ENCODE measurements around the gene UQCC5.

UQCC5 gene

DNA sequence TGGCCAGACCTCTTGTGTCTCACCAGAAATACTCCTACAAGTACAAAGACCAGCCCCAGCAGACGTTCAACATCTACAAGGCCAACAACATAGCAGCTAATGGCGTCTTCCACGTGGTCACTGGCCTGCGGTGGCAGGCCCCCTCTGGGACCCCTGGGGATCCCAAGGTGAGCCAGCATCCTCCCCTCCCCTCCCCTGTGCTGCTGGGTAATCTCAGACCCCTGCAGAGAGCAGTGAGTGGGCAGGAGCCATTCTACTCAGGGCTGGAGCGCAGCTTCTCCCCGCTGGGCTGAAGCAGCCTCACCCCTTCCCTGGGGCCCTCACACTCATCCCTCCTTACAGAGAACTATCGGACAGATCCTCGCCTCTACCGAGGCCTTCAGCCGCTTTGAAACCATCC, 31.4 kb upstream of the UQCC5 start:
- DNase-seq: no peak

GRCh38 chr3:52506266-52506966, 30.0 kb upstream of the UQCC5 start:
- no peak for DNase-seq

GRCh38 chr3:52507359-52507758, 29.0 kb upstream of the UQCC5 start:
- no peak for DNase-seq

GRCh38 chr3:52509753-52510328, 26.6 kb upstream of the UQCC5 start:
- DNase-seq: no peak

- no peak for DNase-seq
These were observed 24.9 kb upstream of the UQCC5 start for GRCh38 chr3:52511509-52511908.

DNA sequence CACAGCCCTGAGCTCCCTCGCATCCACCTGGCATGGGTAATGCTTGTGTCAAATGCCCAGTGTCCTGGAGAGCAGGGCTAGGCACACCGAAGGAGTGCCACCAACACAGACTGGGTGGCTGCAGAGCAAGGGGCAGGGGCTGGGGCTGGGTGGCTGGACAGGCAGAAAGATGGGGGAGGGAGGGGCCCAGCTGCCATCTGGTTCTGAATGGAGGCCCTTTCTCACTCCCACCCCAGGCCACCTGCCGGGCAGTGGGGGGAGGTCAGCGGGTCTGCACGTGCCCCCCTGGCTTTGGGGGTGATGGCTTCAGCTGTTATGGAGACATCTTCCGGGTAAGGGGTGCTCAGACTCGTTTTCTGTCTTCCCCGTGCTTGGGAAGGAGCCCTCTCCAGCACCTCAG, 24.3 kb upstream of the UQCC5 start:
- DNase-seq: no peak

DNA sequence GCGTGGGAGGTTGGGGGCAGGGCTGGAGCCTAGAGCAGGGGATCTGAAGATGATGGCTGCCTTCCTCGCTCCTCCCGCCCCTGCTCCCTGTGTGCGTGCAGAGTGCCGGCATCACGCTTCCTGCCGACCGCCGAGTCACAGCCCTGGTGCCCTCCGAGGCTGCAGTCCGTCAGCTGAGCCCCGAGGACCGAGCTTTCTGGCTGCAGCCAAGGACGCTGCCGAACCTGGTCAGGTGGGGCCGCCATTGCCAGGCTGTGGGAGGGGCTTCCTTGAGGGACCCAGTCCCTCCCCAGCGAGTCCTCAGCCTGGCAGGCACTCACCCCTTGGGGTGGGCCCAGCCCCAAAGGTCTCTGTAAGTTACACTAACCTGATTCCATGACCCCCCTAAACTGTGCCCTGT, 23.7 kb upstream of the UQCC5 start:
- DNase-seq: no peak

DNA sequence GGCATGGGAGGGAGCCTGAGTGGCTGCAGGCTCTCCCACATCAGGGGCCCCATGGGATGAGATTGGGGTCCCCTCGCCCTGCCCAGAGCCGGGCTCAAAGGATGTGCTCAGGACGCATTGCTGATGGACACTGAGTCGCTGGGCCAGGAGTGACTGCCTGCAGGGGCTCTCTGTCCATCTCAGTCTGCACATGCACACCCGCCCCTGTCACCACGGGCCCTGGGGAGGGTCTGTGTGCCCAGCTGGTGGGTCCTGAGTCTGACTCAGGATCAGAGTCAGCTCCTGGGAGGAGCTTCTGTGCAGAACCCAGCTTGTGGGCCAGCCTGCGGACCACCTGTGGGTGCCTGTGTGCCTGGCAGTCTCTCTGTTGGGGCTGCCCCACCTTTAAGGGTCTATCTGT, 23.1 kb upstream of the UQCC5 start:
- DNase-seq: no peak

GRCh38 chr3:52514576-52514975, 21.8 kb upstream of the UQCC5 start:
- DNase-seq: no peak

DNA sequence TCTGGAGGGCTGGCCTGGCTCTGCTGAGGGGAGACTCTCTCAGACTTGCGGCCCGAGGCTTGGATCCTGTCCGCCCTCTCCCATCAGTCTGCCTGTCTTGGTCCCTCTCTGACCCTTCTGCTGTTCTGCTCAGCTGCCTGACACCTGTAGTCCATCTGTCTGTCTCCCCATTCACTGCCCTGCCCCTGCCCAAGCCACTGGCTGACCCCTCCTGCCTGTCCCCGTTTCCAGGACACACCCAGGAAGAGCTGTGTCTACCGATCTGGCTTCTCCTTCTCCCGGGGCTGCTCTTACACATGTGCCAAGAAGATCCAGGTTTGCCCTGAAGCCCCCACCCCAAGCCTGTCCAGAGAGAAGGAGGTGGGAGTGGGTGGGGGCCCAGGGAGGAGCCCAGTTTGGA, 21.2 kb upstream of the UQCC5 start:
- DNase-seq: no peak

GRCh38 chr3:52516509-52517195, 19.8 kb upstream of the UQCC5 start:
- no peak for DNase-seq

DNA sequence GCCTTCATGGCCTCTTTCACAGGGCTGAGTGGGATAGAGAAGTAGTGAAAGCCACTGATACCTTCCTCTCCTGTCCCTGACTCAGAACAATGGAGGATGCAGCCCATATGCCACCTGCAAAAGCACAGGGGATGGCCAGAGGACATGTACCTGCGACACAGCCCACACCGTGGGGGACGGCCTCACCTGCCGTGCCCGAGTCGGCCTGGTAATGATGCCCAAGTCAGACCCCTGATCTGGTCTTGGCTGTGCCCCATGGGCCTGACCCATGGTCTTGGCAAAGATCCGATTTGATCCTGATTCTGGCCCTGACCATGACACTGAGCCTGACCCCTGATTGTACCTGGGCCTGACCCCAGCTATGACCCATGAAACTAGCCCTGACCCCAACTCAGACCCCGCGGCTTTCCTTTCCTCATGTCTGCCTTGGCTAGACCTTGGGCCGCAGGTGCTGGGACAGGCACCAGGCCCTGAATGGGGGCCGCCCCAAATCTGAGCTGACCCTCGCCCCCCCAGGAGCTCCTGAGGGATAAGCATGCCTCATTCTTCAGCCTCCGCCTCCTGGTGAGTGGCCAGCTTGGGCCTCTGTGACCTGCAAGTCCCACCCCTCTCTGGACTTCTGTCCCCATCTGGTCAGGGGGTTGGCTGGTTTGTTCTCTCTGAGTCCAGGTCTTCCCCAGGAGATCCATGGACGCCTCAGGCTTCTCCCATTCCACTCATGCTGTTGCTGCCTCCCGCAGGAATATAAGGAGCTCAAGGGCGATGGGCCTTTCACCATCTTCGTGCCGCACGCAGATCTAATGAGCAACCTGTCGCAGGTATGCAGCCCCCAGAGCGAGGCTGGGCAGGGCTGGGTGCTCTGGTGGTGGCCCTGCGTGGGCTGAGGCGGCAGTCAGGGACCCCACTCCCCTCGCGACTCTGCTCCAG, 18.3 kb upstream of the UQCC5 start:
- DNase-seq: no peak

- no peak for DNase-seq
These were observed 17.5 kb upstream of the UQCC5 start for GRCh38 chr3:52518723-52519444.

GRCh38 chr3:52519445-52520140, 16.8 kb upstream of the UQCC5 start:
- no peak for DNase-seq

GRCh38 chr3:52520141-52520667, 16.2 kb upstream of the UQCC5 start:
- DNase-seq: no peak

DNA sequence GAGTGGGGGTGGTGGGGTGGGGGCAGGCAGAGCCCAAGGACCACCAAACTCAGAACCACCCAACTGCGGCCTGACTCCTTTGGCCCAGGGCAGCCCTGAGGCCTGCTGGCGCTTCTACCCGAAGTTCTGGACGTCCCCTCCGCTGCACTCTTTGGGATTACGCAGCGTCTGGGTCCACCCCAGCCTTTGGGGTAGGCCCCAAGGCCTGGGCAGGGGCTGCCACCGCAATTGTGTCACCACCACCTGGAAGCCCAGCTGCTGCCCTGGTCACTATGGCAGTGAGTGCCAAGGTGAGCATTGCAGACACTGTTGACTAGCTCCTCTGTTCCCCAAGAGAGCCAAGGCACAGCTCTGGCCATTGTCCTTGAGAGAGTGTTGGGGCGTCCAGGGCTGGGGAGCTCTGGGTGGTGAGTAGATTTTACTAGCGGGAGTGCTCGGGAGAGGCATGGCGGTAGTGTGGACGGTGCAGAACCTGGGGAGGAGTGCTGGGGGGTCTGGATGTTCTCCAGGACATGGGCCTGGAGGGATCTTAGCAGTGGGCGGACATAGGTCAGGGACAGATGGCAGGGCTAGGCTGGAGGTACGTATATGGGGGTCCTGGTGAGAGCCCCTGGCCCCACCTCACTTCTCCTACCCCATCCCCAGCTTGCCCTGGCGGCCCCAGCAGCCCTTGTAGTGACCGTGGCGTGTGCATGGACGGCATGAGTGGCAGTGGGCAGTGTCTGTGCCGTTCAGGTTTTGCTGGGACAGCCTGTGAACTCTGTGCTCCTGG, 15.5 kb upstream of the UQCC5 start:
- no peak for DNase-seq

- no peak for DNase-seq
These were observed 14.9 kb upstream of the UQCC5 start for GRCh38 chr3:52521488-52521824.

DNA sequence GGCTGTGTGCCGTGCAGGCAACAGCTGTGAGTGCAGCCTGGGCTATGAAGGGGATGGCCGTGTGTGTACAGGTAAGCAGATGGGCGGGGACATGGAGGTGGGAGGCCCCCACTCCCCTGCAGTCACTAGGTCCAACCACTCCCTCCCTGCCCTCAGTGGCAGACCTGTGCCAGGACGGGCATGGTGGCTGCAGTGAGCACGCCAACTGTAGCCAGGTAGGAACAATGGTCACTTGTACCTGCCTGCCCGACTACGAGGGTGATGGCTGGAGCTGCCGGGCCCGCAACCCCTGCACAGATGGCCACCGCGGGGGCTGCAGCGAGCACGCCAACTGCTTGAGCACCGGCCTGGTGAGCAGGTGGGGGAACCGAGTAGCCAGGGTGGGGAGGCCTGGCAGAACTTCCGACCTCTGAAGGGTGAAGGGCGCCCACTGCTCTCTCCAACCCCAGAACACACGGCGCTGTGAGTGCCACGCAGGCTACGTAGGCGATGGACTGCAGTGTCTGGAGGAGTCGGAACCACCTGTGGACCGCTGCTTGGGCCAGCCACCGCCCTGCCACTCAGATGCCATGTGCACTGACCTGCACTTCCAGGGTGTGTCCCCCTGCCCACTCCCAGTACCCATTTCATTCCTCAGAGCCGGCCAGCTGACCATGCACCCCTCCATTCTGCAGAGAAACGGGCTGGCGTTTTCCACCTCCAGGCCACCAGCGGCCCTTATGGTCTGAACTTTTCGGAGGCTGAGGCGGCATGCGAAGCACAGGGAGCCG, 14.3 kb upstream of the UQCC5 start:
- DNase-seq: no peak

DNA sequence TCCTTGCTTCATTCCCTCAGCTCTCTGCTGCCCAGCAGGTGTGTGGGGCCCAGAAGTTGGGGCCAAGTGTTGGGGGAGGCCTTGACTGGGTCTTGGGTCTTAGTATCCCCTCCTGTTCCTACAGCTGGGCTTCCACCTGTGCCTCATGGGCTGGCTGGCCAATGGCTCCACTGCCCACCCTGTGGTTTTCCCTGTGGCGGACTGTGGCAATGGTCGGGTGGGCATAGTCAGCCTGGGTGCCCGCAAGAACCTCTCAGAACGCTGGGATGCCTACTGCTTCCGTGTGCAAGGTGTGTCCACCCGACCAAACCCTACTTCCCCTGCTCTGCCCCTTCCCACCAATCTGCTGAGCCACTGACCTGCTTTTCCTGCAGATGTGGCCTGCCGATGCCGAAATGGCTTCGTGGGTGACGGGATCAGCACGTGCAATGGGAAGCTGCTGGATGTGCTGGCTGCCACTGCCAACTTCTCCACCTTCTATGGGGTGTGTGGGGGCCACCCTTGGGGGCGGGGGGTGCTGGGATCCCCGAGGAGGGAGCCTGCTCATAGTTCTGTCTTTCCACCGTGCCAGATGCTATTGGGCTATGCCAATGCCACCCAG, 13.7 kb upstream of the UQCC5 start:
- no peak for DNase-seq
